HEK293 (cell line): Measurements from ENCODE around the gene DSN1.

ENCODE experiments used
- SP2 ChIP-seq: fragments of 450-650 bp; formaldehyde crosslinking; IDR thresholded peaks from 2 replicates; pipeline ENCODE4 v1.5.1; 2016; ENCODE audit warnings: missing biosample characterization, missing genetic modification characterization
- ZNF350 ChIP-seq: fragments of 450-650 bp; formaldehyde crosslinking; IDR thresholded peaks from 2 replicates; pipeline ENCODE4 v1.5.0; 2017; ENCODE audit warnings: missing biosample characterization, mild to moderate bottlenecking, missing genetic modification characterization
- ZNF654 ChIP-seq: fragments of 450-650 bp; formaldehyde crosslinking; IDR thresholded peaks from 2 replicates; pipeline ENCODE4 v1.5.1; 2016; ENCODE audit warnings: low read depth, missing biosample characterization, missing genetic modification characterization
- TF ChIP-seq, protein P1 (sequence below): fragments of 450-650 bp; formaldehyde crosslinking; IDR thresholded peaks from 2 replicates; pipeline ENCODE4 v1.5.1; 2016; ENCODE audit warnings: missing biosample characterization, missing genetic modification characterization

DNA sequence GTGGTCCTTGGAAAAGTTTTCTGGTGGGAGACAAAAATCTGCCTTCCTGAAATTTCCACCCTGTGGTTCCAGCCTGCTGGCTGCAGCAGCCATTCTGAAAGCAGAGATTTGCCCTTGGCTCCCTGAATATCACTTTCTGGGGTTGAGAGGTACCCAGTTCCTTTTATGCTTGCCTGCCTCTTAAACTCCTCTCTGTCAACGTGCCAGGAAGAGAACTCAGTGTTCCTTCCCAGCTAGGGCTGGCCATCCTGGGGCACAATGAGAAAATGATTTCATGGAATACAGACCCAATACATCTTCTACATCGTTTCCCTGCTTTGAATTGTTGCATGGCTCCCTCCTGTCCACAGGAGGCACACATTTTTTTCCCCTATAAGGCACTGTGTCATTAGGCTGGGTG lies 1.6 kb upstream of the DSN1 start:
- no peak for TF ChIP-seq ZNF350
- TF ChIP-seq ZNF654 (tag by site-specific recombination) = no peak
- TF ChIP-seq, protein P1, sequence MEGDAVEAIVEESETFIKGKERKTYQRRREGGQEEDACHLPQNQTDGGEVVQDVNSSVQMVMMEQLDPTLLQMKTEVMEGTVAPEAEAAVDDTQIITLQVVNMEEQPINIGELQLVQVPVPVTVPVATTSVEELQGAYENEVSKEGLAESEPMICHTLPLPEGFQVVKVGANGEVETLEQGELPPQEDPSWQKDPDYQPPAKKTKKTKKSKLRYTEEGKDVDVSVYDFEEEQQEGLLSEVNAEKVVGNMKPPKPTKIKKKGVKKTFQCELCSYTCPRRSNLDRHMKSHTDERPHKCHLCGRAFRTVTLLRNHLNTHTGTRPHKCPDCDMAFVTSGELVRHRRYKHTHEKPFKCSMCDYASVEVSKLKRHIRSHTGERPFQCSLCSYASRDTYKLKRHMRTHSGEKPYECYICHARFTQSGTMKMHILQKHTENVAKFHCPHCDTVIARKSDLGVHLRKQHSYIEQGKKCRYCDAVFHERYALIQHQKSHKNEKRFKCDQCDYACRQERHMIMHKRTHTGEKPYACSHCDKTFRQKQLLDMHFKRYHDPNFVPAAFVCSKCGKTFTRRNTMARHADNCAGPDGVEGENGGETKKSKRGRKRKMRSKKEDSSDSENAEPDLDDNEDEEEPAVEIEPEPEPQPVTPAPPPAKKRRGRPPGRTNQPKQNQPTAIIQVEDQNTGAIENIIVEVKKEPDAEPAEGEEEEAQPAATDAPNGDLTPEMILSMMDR (tag by site-specific recombination) = no peak
- TF ChIP-seq SP2 (tag by site-specific recombination) = no peak
